Right cardiac atrium (tissue), 5 donors: ENCODE data around the gene ZNF609. TPM values are rescaled to one million over a fixed set of nuclear protein-coding genes. Genes with fewer than 3 reads are reported as not detected.

Experiments used
- ATAC-seq, 2 donors: fragments of 200-7000 bp; cut with Tn5 transposase; one replicate each; pipeline versions ENCODE4 v1.8.0 to v1.9.1; 2020; ENCODE audit warnings: moderate library complexity in 2 of 2, mild to moderate bottlenecking in 1 of 2
- DNase-seq, 3 donors: peaks; one replicate each; pipeline ENCODE4 v3.0.0-alpha.2; 2020
- H3K27ac ChIP-seq: one replicate; pipeline ENCODE4 v1.5.1; 2013; ENCODE audit warnings: mild to moderate bottlenecking, low read length, control low read depth, moderate library complexity
- H3K27me3 ChIP-seq: one replicate; pipeline ENCODE4 v1.6.1; 2013; ENCODE audit not compliant: control insufficient read depth, insufficient read depth
- H3K4me1 ChIP-seq: one replicate; pipeline ENCODE4 v1.6.1; 2013; ENCODE audit warnings: low read length; ENCODE audit not compliant: control insufficient read depth, insufficient read depth
- H3K4me3 ChIP-seq: one replicate; pipeline ENCODE4 v1.5.1; 2013; ENCODE audit warnings: low read length, control low read depth
- H3K9me3 ChIP-seq: one replicate; pipeline ENCODE4 v1.6.1; 2013; ENCODE audit warnings: low read length; ENCODE audit not compliant: control insufficient read depth
- whole genome bisulfite sequencing: extraction: QIAGEN DNeasy Blood & Tissue Kit; methylation state at CpG from one replicate; pipeline ENCODE4 v1.1.7; 2013; 5-methylcytosine and 5-hydroxymethylcytosine counted together
- intact Hi-C, 4 donors: fragments of 100-400 bp; cut with DNase I; formaldehyde crosslinking; loops; one replicate each; pipeline versions ENCODE4 v1.11.0 to v1.14.0; 2022 to 2023
- polyA plus RNA-seq: library from polyadenylated mRNA; stranded (reverse); fragments of 200-250 nt; gene quantifications from one replicate; pipeline ENCODE4 v1.2.3, GENCODE V29; 2013
- total RNA-seq, 4 donors: library from RNA; stranded (reverse); fragmentation: NEBNext Ultra II Directional; extraction: Animal tissue kit (Norgen Biotek cat#: 25700); gene quantifications; one replicate each; pipeline ENCODE4 v1.2.1, GENCODE V29; 2021
- donor health status: healthy with polysubstance abuse.
- donor health status: DM: no; HTN: yes; CAD: no.
- donor health status: DM: no; HTN: no; CAD: no.
- donor health status: DM: no; HTN: yes; CAD: no; lungs with severe emphysema.
- donor health status: DM: yes; HTN: yes; CAD: no.

ZNF609 gene
- total and polyA plus RNA-seq, 5 donors: 8.4 to 23.9 (median 22.6) TPM

- Histone ChIP-seq H3K4me3 (no peak overlapping the region), H3K9me3 (no peaks in the 10 kb centered on the region), H3K4me1 (peaks cover 2% of the 10 kb centered on the region), H3K27me3 (no peaks in the 10 kb centered on the region), H3K27ac (no peak overlapping the region)
- ATAC-seq (peak in 1 of 2 donors; percentile 59), DNase-seq (no peak)
- intact Hi-C loops: no loop called here
- WGBS: 84% methylated on average over 11 of the region's 11 CpGs
Measured at GRCh38 chr15:64566629-64567427, 106.5 kb downstream of the ZNF609 start.

DNA sequence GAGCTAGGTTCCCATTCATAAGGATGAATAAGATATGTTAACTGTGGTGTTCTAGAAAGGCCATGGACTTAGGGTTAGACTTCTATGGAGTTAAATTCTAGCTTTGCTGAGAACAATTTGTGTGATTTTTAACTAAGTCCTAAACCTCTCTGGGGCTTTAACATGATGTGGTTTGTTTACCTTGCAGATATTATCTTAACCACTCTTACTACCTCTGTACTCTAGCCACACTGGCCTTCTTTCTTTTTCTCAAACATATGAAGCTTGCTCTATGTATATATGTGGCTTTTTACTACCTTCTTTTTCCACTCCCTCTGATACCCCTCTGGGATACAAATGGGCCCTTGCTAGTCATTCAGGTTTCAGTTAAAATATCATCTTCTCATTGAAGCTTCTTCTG, 108.4 kb downstream of the ZNF609 start:
- no peak overlapping the region for H3K27ac ChIP-seq
- H3K9me3 ChIP-seq: no peaks in the 10 kb centered on the region
- no peaks in the 10 kb centered on the region for H3K27me3 ChIP-seq
- H3K4me1 ChIP-seq: peaks cover 2% of the 10 kb centered on the region
- intact Hi-C loops: no loop called here
- H3K4me3 ChIP-seq: no peak overlapping the region
- no peak for DNase-seq
- ATAC-seq: no peak

DNA sequence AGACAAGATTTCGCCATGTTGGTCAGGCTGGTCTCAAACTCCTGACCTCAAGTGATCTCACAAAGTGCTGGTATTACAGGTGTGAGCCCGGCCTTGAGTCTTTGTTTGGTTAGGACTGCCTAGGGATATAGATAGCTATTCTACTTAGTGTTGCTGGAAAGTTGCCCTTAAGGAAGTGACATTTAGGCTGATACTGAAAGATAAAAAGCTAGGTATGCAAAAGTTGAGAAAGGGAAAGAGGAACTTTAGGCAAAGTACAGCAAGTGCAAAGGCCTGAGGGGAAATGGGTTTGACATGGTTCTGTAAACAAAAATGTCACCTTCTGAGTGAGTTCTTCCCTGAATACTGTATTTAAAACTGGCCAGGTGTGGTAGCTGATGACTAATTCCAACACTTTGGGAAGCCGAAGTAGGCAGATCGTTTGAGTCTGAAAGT, 111.5 kb downstream of the ZNF609 start:
- DNase-seq: no peak
- 74% methylated on average over 4 of the region's 4 CpGs for WGBS
- H3K4me1 ChIP-seq: no peaks in the 10 kb centered on the region

GRCh38 chr15:64572856-64573255, 112.5 kb downstream of the ZNF609 start:
- no peaks in the 10 kb centered on the region for H3K4me1 ChIP-seq
- DNase-seq (no peak), ATAC-seq (no peak)
- no peak overlapping the region for H3K27ac ChIP-seq
- no peaks in the 10 kb centered on the region for H3K27me3 ChIP-seq
- no peak overlapping the region for H3K4me3 ChIP-seq
- intact Hi-C loops: no loop called here
- WGBS: 93% methylated on average over 6 of the region's 6 CpGs
- H3K9me3 ChIP-seq: no peaks in the 10 kb centered on the region

More for the DNA sequence above, 111.5 kb downstream of the ZNF609 start:
- no peaks in the 10 kb centered on the region for H3K27me3 ChIP-seq
- no peaks in the 10 kb centered on the region for H3K9me3 ChIP-seq
- H3K27ac ChIP-seq: no peak overlapping the region
- H3K4me3 ChIP-seq: no peak overlapping the region
- no peak for ATAC-seq
- intact Hi-C loops: no loop called here

- intact Hi-C loops: no loop called here
- Histone ChIP-seq H3K9me3 (no peaks in the 10 kb centered on the region), H3K4me1 (no peaks in the 10 kb centered on the region), H3K27ac (no peak overlapping the region), H3K27me3 (no peaks in the 10 kb centered on the region), H3K4me3 (no peak overlapping the region)
- ATAC-seq (no peak), DNase-seq (no peak)
- WGBS: 55% methylated on average over 1 of the region's 1 CpG
Measured at GRCh38 chr15:64574301-64575017, 114.1 kb downstream of the ZNF609 start.

DNA sequence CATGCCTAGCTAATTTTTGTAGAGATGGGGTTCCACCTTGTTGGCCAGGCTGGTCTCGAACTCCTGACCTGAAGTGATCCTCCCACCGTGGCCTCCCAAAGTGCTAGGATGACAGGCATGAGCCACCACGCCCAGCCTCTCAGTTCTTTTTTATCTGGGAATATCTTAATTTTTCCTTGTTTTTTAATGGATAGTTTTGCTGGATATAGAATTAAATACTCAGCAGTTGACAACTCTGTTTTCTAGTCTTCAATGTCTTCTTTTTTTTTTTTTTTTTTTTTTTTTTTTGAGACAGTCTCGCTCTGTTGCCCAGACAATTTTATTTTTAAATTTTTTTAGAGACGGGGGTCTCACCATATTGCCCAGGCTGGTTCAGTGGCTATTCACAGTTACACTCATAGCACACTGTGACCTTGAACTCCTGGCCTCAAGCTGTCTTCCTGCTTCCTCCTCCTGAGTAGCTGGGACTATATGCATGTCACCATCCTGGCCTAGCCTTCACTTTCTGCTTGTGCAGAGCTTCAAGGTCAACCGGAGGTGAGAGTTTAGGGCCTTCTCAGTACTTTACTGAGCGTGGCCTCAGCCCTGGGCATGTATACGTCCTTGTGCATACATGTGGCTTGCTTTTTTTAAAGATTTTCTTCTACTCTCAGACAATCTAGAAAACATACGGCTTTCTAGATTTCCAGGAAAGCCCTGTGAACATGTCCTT, 120.5 kb downstream of the ZNF609 start:
- H3K4me1 ChIP-seq: no peaks in the 10 kb centered on the region
- no peaks in the 10 kb centered on the region for H3K9me3 ChIP-seq
- intact Hi-C loops: no loop called here
- no peaks in the 10 kb centered on the region for H3K27me3 ChIP-seq
- 90% methylated on average over 9 of the region's 9 CpGs for WGBS
- DNase-seq: no peak
- no peak for ATAC-seq
- H3K4me3 ChIP-seq: no peak overlapping the region
- H3K27ac ChIP-seq: no peak overlapping the region

DNA sequence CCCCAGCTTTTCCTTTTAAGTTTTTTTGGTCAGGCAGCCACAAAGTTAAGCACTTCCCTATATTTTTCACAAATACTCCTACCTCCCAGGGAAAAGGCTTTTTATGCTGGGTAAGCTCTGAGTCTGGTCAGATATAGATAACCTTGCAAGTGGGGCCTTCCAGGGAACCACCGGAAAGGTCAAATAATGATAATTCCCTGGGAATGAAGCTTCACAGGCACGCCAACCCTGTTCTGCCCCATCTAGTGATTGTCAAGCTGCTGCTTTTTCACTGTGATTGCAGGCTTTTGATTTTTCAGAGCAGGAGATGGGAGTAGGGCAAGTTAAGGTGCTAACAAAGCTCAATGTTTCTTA, 121.0 kb downstream of the ZNF609 start:
- no peaks in the 10 kb centered on the region for H3K4me1 ChIP-seq
- 79% methylated on average over 2 of the region's 2 CpGs for WGBS
- H3K27ac ChIP-seq: no peak overlapping the region
- no peaks in the 10 kb centered on the region for H3K9me3 ChIP-seq
- intact Hi-C loops: no loop called here
- no peak overlapping the region for H3K4me3 ChIP-seq
- ATAC-seq: peak in 1 of 2 donors; percentile 20
- no peaks in the 10 kb centered on the region for H3K27me3 ChIP-seq
- no peak for DNase-seq

GRCh38 chr15:64582202-64582601, 121.8 kb downstream of the ZNF609 start:
- Histone ChIP-seq H3K4me3 (no peak overlapping the region), H3K4me1 (no peaks in the 10 kb centered on the region), H3K27me3 (no peaks in the 10 kb centered on the region), H3K9me3 (no peaks in the 10 kb centered on the region), H3K27ac (no peak overlapping the region)
- 81% methylated on average over 3 of the region's 3 CpGs for WGBS
- ATAC-seq: peak in 1 of 2 donors; percentile 42
- no peak for DNase-seq
- intact Hi-C loops: no loop called here

DNA sequence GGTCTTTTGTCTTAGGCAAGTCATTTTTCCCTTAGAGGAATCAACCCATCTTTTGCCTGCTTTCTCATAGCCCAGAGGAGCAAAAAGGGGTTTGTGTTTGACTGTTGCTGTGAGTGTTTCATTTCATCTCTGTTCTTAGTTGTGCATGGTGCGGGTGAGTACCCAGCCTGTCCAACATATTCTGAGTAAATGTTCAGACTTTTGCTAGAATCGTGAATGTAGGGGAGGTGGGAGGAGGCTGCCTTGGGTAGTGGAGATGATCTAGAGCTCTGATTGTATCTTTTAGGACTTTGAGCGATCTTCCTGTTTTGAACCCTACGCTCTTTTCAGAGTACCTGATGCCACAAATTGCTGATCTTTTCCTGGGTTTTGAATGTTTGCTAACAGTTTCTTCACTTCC, 123.1 kb downstream of the ZNF609 start:
- WGBS: 90% methylated on average over 4 of the region's 4 CpGs
- no peak overlapping the region for H3K27ac ChIP-seq
- DNase-seq (no peak), ATAC-seq (no peak)
- no peaks in the 10 kb centered on the region for H3K4me1 ChIP-seq
- no peak overlapping the region for H3K4me3 ChIP-seq
- no peaks in the 10 kb centered on the region for H3K27me3 ChIP-seq
- H3K9me3 ChIP-seq: no peaks in the 10 kb centered on the region
- intact Hi-C loops: no loop called here

DNA sequence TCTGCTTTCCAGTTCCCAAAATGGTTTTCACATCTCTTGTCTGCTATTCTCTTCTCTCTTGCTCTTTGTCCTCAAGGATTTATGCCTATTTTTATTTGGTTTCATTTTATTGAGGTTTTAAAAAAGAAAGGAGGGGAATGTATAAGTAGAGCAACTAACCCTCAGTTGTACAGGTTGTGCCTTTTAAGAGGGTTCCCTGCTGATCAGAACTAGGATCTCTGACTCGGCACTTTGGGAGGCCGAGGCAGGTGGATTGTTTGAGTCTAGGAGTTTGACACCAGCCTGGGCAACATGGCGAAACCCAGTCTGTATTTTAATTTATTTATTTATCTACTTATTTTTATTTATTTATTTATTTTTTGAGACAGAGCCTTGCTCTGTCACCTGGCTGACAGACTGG, 123.6 kb downstream of the ZNF609 start:
- DNase-seq: no peak
- Histone ChIP-seq H3K27me3 (no peaks in the 10 kb centered on the region), H3K4me1 (no peaks in the 10 kb centered on the region), H3K9me3 (no peaks in the 10 kb centered on the region), H3K4me3 (no peak overlapping the region), H3K27ac (no peak overlapping the region)
- no peak for ATAC-seq
- WGBS: 99% methylated on average over 3 of the region's 3 CpGs
- intact Hi-C loops: no loop called here

DNA sequence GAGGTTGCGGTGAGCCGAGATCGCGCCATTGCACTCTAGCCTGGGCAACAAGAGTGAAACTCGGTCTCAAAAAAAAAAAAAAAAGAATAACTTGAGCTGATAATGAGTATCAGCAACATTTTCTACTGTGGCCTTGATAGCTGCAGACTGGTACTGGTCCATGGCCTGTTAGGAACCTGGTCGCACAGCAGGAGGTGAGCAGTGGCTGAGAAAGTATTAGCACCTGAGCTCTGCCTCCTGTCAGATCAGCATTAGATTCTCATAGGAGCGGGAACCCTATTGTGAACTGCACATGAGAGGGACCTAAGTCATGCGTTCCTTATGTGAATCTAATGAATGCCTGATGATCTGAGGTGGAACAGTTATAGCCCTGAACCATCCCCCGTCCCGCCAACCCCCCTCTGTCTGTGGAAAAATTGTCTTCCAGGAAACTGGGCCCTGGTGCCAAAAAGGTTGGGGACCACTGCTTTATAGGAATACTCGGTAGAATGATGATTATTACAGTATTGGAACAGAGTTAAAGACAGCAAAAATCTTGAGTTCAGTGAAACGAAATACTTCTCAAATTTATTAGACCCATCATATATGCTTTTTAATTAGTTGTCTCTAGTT, 126.0 kb downstream of the ZNF609 start:
- Histone ChIP-seq H3K9me3 (no peaks in the 10 kb centered on the region), H3K27ac (no peak overlapping the region), H3K27me3 (no peaks in the 10 kb centered on the region), H3K4me1 (no peaks in the 10 kb centered on the region), H3K4me3 (no peak overlapping the region)
- intact Hi-C loops: no loop called here
- DNase-seq (no peak), ATAC-seq (no peak)
- 80% methylated on average over 12 of the region's 12 CpGs for WGBS
